A549 (cell line): Measurements from ENCODE around the gene B9D2. TPM values are rescaled to one million over a fixed set of nuclear protein-coding genes. Genes with fewer than 3 reads are reported as not detected.
"Not testable (repeated sequence)": the region's sequence is repeated elsewhere in the genome, so short reads cannot be mapped to it uniquely, and the experiment has no call there.

Experiments
- ATAC-seq, 2 experiments: fragments of 200-7000 bp in 1 of 2; fragments of >200 bp in 1 of 2; cut with Nextera tagmentation in 1 of 2; cut with Tn5 transposase in 1 of 2; 3 replicates each; pipeline versions ENCODE4 v1.8.0 to v1.9.1; 2018 to 2020; ENCODE audit warnings: mild to moderate bottlenecking in 1 of 2, moderate library complexity in 1 of 2
- CTCF ChIA-PET: fragments of 300-600 bp; sonication (Branson Sonifier 250); formaldehyde crosslinking; extraction: SDS; loops from one replicate; lab custom pipeline; 2021; ENCODE audit warnings: antibody characterized with exemption, inconsistent platforms; lab: Yijun Ruan, JAX
- POLR2A ChIA-PET: fragments of 350-600 bp; formaldehyde crosslinking; extraction: SDS; loops from one replicate; lab custom pipeline; 2021; ENCODE audit warnings: antibody characterized with exemption, inconsistent platforms; lab: Yijun Ruan, JAX
- DNase-seq, 2 experiments: peaks; one replicate each; pipeline versions ENCODE4 v3.0.0 to v3.0.0-alpha.2; 2011 to 2016; ENCODE audit warnings: low read depth in 1 of 2, low spot score in 1 of 2
- FAIRE-seq: peaks from 2 replicates; lab custom pipeline; 2011; peaks lifted over from hg19 to GRCh38; lab: Jason Lieb, UNC
- H3K27ac ChIP-seq, 2 experiments: fragments of >200 bp; sonication (Bioruptor Twin); formaldehyde crosslinking; 3 replicates each; pipeline ENCODE4 v1.5.1; 2016 to 2017
- H3K4me1 ChIP-seq: fragments of >200 bp; sonication (Bioruptor Twin); formaldehyde crosslinking; 3 replicates; pipeline ENCODE4 v1.6.1; 2016
- H3K4me2 ChIP-seq: fragments of >200 bp; sonication (Bioruptor Twin); formaldehyde crosslinking; 3 replicates; pipeline ENCODE4 v1.6.1; 2016
- H3K4me3 ChIP-seq: fragments of >200 bp; sonication (Bioruptor Twin); formaldehyde crosslinking; 3 replicates; pipeline ENCODE4 v1.5.1; 2016
- H3K9me3 ChIP-seq: fragments of >200 bp; sonication (Bioruptor Twin); formaldehyde crosslinking; 3 replicates; pipeline ENCODE4 v1.6.1; 2016
- BHLHE40 ChIP-seq: IDR thresholded peaks from 2 replicates; pipeline ENCODE4 v1.6.1; 2012; ENCODE audit warnings: low read depth, low read length, inconsistent platforms
- GATA3 ChIP-seq: IDR thresholded peaks from 2 replicates; pipeline ENCODE4 v1.6.1; 2012; ENCODE audit warnings: borderline replicate concordance
- HOXB13 ChIP-seq: fragments of 250-450 bp; sonication (Bioruptor Pico); IDR thresholded peaks from 2 replicates; pipeline ENCODE4 v1.5.0; 2020; ENCODE audit warnings: low read depth, mild to moderate bottlenecking, moderate library complexity
- JUNB ChIP-seq: fragments of >200 bp; sonication (Bioruptor Twin); formaldehyde crosslinking; IDR thresholded peaks from 2 replicates; pipeline ENCODE4 v1.6.1; 2016
- MYC ChIP-seq: IDR thresholded peaks from 2 replicates; pipeline ENCODE4 v1.6.1; 2012; ENCODE audit warnings: mild to moderate bottlenecking, inconsistent platforms, low read length, improper control_type of control experiment, borderline replicate concordance
- NPAS2 ChIP-seq: fragments of 250-450 bp; sonication (Bioruptor Pico); IDR thresholded peaks from 2 replicates; pipeline ENCODE4 v1.8.0; 2022; ENCODE audit warnings: mild to moderate bottlenecking, moderate library complexity, borderline replicate concordance
- POLR2A ChIP-seq: IDR thresholded peaks from 2 replicates; pipeline ENCODE4 v1.6.1; 2012; ENCODE audit warnings: mild to moderate bottlenecking, low read length
- SMC3 ChIP-seq: fragments of >200 bp; sonication (Bioruptor Twin); formaldehyde crosslinking; IDR thresholded peaks from 3 replicates; pipeline ENCODE4 v1.6.1; 2018; ENCODE audit warnings: inconsistent platforms
- TP53 ChIP-seq: fragments of 250-450 bp; sonication (Bioruptor Pico); IDR thresholded peaks from 2 replicates; pipeline ENCODE4 v1.5.0; 2021; ENCODE audit warnings: mild to moderate bottlenecking, moderate library complexity
- ZFP36 ChIP-seq: fragments of 450-650 bp; IDR thresholded peaks from 2 replicates; pipeline ENCODE4 v1.6.1; 2014; ENCODE audit warnings: borderline replicate concordance; ENCODE audit not compliant: partially characterized antibody
- ZSCAN20 ChIP-seq: fragments of 250-450 bp; sonication (Bioruptor Pico); IDR thresholded peaks from 2 replicates; pipeline ENCODE4 v1.8.0; 2022; ENCODE audit warnings: mild to moderate bottlenecking, moderate library complexity
- WGBS: methylation state at CpG from one replicate; pipeline ENCODE4 v1.1.6; 2017; ENCODE audit errors: missing lambda C conversion rate; 5-methylcytosine and 5-hydroxymethylcytosine counted together
- polyA plus RNA-seq, 4 experiments: library from polyadenylated mRNA; depleted of rRNA in 3 of 4; stranded (reverse); fragments of >200 nt; fragmentation: RNase III in 1 of 4; extraction: RNeasy Plus Mini Kit Qiagen cat#74134 plus additional on column Dnase treatment in 1 of 4; gene quantifications; 2 replicates in 3 of 4; 3 replicates in 1 of 4; pipeline ENCODE4 v1.2.3, GENCODE V29; 2011 to 2017
- TF ChIP-seq, protein P1 (sequence below): IDR thresholded peaks from 2 replicates; pipeline ENCODE4 v1.6.1; 2012
- TF ChIP-seq, protein P2 (sequence below): fragments of 450-650 bp; IDR thresholded peaks from 2 replicates; pipeline ENCODE4 v1.6.1; 2014; ENCODE audit warnings: antibody characterized with exemption
- TF ChIP-seq, protein P3 (sequence below): IDR thresholded peaks from 2 replicates; pipeline ENCODE4 v1.6.1; 2012
- TF ChIP-seq, protein P4 (sequence below): IDR thresholded peaks from 2 replicates; pipeline ENCODE4 v1.6.1; 2012; ENCODE audit warnings: low read depth, borderline replicate concordance
- TF ChIP-seq, protein P5 (sequence below): fragments of 150-350 bp; IDR thresholded peaks from 2 replicates; pipeline ENCODE4 v1.6.1; 2014; ENCODE audit warnings: low read depth, mild to moderate bottlenecking, low read length

The B9D2 gene
- polyA plus RNA-seq, 2 of the 4 experiments (the other 2 are of a cell fraction): 19.6 to 22.5 TPM

DNA sequence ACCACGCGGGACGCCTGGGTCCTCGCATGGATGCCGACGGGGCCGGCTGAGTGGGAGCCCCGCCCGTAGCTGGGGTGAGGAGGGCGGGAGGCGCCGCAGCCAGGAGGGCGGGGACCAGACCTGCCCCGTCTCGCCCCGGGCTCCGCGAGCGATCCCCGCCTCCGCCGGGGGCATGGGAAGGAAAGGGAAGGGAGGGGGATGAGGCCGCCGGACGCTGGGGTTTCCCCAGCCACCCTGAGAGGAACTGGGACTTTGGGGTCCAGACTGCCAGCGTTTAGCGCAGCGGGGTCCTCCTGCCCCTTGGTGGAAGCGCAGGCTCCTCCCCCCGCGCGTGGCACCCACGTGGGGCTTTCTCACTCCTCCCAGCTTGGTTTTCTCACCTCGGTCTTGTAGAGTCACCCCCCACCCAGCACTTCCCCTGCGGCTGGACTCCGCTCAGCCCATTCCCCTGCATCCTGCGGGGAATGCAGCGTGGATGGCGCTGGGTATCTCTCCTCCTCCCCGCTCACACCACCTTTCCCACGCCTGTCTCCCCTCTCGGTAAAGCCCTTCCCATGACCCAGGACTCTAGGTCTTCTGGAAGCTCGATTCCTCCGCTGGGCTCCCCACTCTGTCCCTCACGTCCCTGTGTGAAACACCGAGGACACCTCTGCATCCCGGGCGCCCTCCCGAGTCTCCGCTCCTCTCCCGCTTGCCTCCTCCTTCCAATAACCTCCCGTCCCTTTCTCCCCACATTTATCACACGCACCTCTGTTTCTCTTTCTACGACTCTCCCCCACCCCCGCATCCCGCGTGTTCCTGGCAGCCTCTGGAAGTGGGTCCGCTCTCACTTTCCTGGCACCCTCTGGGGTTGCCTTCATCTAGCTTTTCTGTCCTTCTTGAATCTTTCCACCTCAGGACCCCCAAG lies 12.4 kb downstream of the B9D2 start:
- Histone ChIP-seq H3K4me2 (peak overlapping the region; percentile 90), H3K4me3 (peak overlapping the region; percentile 72), H3K9me3 (no peaks in the 10 kb centered on the region), H3K4me1 (peaks cover 15% of the 10 kb centered on the region), H3K27ac (peak overlapping the region; percentile 90 to 92)
- POLR2A ChIA-PET: interaction anchor here (0.5 to 5.6 kb wide), 9 partner anchors 13 to 191 kb away, joined by 3 to 96 read pairs (median 6); partner anchors contain the start of genes B9D2, CCDC97, DMAC2 and HNRNPUL1
- TF ChIP-seq ZFP36: no peak
- TF ChIP-seq MYC: peak; percentile 73; the same call in 1 of the 2 replicates
- TF ChIP-seq SMC3: no peak
- TF ChIP-seq, protein P1, sequence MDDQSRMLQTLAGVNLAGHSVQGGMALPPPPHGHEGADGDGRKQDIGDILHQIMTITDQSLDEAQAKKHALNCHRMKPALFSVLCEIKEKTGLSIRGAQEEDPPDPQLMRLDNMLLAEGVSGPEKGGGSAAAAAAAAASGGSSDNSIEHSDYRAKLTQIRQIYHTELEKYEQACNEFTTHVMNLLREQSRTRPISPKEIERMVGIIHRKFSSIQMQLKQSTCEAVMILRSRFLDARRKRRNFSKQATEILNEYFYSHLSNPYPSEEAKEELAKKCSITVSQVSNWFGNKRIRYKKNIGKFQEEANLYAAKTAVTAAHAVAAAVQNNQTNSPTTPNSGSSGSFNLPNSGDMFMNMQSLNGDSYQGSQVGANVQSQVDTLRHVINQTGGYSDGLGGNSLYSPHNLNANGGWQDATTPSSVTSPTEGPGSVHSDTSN: peak; percentile 29; the same call in 1 of the 2 replicates
- no peak for TF ChIP-seq BHLHE40
- TF ChIP-seq, protein P2, sequence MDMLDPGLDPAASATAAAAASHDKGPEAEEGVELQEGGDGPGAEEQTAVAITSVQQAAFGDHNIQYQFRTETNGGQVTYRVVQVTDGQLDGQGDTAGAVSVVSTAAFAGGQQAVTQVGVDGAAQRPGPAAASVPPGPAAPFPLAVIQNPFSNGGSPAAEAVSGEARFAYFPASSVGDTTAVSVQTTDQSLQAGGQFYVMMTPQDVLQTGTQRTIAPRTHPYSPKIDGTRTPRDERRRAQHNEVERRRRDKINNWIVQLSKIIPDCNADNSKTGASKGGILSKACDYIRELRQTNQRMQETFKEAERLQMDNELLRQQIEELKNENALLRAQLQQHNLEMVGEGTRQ: peak; percentile 69
- TF ChIP-seq ZSCAN20 (CRISPR knock-in tag): no peak
- TF ChIP-seq, protein P3, sequence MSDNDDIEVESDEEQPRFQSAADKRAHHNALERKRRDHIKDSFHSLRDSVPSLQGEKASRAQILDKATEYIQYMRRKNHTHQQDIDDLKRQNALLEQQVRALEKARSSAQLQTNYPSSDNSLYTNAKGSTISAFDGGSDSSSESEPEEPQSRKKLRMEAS: peak; percentile 70
- no peak for TF ChIP-seq JUNB
- no peak for TF ChIP-seq TP53 (CRISPR knock-in tag)
- 0 out of 2 replicates have a peak, but pooled peaks have one; percentile 8 for TF ChIP-seq POLR2A
- TF ChIP-seq, protein P4, sequence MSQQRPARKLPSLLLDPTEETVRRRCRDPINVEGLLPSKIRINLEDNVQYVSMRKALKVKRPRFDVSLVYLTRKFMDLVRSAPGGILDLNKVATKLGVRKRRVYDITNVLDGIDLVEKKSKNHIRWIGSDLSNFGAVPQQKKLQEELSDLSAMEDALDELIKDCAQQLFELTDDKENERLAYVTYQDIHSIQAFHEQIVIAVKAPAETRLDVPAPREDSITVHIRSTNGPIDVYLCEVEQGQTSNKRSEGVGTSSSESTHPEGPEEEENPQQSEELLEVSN: peak; percentile 24; the same call in 1 of the 2 replicates
- CTCF ChIA-PET: interaction anchor here (0.7 to 9.4 kb wide), 39 partner anchors 14 to 691 kb away, joined by 3 to 197 read pairs (median 6); partner anchors contain the start of genes B9D2, CCDC97, CYP2S1 and DMAC2
- FAIRE-seq (no peak), ATAC-seq (peak; percentile 8 to 50; a peak in 3 of 6 replicates), DNase-seq (peak in 1 of 2 experiments; percentile 89)
- 2% methylated on average over 58 of the region's 58 CpGs for WGBS

DNA sequence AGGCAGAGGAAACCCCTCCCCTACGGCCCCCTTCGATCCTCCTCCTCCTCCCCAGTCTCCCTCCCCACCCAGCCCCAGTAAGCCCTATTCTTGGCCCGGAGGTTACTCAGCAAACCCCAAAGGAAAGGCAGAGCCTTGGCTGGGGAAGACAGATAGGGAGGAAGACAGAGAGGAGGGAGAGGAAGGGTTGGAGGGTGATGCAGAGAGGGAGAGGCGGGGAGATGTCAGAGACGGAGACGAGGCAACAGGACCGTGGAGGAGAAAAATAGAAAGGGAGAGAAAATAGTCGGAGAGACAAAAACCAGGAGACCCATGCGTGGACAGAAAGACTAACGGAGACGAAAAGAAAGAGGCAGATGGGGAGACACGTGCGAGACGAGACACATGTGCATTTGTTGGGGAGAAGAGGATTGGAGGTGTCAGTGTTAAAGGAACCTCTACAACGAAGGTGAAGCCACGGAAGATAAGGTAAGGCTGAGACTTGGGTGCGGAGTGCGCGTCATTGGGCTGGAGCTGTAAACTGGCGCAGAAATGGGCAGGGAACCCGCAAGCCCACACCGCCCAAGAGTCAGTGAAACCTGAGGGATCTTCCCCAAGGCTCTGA lies 13.1 kb downstream of the B9D2 start:
- 74% methylated on average over 22 of the region's 22 CpGs for WGBS
- no peak for ATAC-seq
- ChIA-PET CTCF (interaction anchor here (0.6 to 9.4 kb wide), 21 partner anchors 14 to 576 kb away, joined by 3 to 197 read pairs (median 14); partner anchors contain the start of genes B9D2, CCDC97, HNRNPUL1 and MIA), POLR2A (interaction anchor here (0.5 to 5.6 kb wide), 6 partner anchors 13 to 190 kb away, joined by 3 to 96 read pairs (median 4); partner anchors contain the start of genes B9D2, DMAC2 and HNRNPUL1)
- peak overlapping the region; percentile 72 for H3K4me3 ChIP-seq
- no peaks in the 10 kb centered on the region for H3K9me3 ChIP-seq
- H3K4me1 ChIP-seq: peaks cover 15% of the 10 kb centered on the region
- no peak for TF ChIP-seq GATA3
- TF ChIP-seq, protein P5, sequence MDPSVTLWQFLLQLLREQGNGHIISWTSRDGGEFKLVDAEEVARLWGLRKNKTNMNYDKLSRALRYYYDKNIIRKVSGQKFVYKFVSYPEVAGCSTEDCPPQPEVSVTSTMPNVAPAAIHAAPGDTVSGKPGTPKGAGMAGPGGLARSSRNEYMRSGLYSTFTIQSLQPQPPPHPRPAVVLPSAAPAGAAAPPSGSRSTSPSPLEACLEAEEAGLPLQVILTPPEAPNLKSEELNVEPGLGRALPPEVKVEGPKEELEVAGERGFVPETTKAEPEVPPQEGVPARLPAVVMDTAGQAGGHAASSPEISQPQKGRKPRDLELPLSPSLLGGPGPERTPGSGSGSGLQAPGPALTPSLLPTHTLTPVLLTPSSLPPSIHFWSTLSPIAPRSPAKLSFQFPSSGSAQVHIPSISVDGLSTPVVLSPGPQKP: no peak
- TF ChIP-seq HOXB13 (CRISPR knock-in tag): 0 out of 2 replicates have a peak, but pooled peaks have one; percentile 0
- TF ChIP-seq NPAS2 (CRISPR knock-in tag): peak; percentile 32; the same call in 1 of the 2 replicates
- no peak for FAIRE-seq
- H3K4me2 ChIP-seq: peak overlapping the region; percentile 90
- no peak for DNase-seq
- peak overlapping the region; percentile 90 to 92 for H3K27ac ChIP-seq

DNA sequence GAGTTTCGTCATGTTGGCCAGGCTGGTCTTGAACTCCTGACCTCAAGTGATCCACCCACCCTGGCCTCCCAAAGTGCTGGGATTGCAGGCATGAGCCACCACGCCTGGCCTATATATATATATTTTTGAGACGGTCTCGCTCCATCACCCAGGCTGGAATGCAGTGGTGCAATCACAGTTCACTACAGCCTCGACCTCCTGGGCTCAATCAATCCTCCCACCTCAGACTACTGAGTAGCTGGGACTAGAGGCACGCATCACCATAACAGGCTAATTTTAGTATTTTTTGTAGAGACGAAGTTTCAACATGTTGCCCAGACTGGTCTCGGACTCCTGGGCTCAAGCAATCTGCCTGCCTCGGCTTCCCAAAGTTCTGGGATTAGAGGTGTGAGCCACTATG lies 17.0 kb downstream of the B9D2 start:
- H3K9me3 ChIP-seq, H3K4me3 ChIP-seq, H3K27ac ChIP-seq, DNase-seq, FAIRE-seq, H3K4me2 ChIP-seq, POLR2A ChIA-PET, ATAC-seq: not testable (repeated sequence)
- peaks cover 10% of the 10 kb centered on the region for H3K4me1 ChIP-seq
- CTCF ChIA-PET: interaction anchor here (0.6 to 23.9 kb wide), 15 partner anchors 10 to 352 kb away, joined by 3 to 295 read pairs (median 3); partner anchors contain the start of gene DMAC2
- 92% methylated on average over 9 of the region's 9 CpGs for WGBS
